B cell (primary cell): ENCODE data around the gene MRPL14. TPM values are rescaled to one million over a fixed set of nuclear protein-coding genes. Genes with fewer than 3 reads are reported as not detected.

Source experiments
- ATAC-seq: fragments of 200-7000 bp; cut with Tn5 transposase; one replicate; pipeline ENCODE4 v1.10.0; 2021; ENCODE audit warnings: low read depth, mild to moderate bottlenecking, moderate number of reproducible peaks, moderate library complexity
- CTCF ChIA-PET: fragments of 350-600 bp; sonication (Branson Sonifier 250); formaldehyde crosslinking; loops from one replicate; lab custom pipeline; 2021; ENCODE audit warnings: antibody characterized with exemption, inconsistent platforms; lab: Charles Lee
- POLR2A ChIA-PET: fragments of 350-600 bp; sonication (Branson Sonifier 250); formaldehyde crosslinking; loops from one replicate; lab custom pipeline; 2021; ENCODE audit warnings: antibody characterized with exemption; lab: Charles Lee
- DNase-seq: peaks from one replicate; pipeline ENCODE4 v3.0.0; 2013
- H2AFZ ChIP-seq: 2 replicates; pipeline ENCODE4 v1.6.1; 2012; ENCODE audit warnings: mild to moderate bottlenecking, low read depth, low read length; ENCODE audit not compliant: insufficient read depth, poor library complexity, severe bottlenecking
- H3K27ac ChIP-seq, 2 donors: 1 replicate in 1 of 2; 2 replicates in 1 of 2; pipeline ENCODE4 v1.5.1; 2012 to 2013; ENCODE audit warnings: low read length in 2 of 2, mild to moderate bottlenecking in 2 of 2, moderate library complexity in 1 of 2
- H3K27me3 ChIP-seq, 4 experiments: fragments of 200-600 bp in 1 of 4; sonication (generic) in 1 of 4; replicated peaks in 1 of 4; 1 replicate in 2 of 4; 2 replicates in 2 of 4; pipeline versions ENCODE4 v1.6.1 to v1.7.0; 2013 to 2016; ENCODE audit warnings: low read length in 3 of 4, mild to moderate bottlenecking in 2 of 4, mixed read lengths in 1 of 4, moderate library complexity in 1 of 4; ENCODE audit not compliant: insufficient read depth in 4 of 4, control insufficient read depth in 3 of 4; ENCODE audit errors: control extremely low read depth in 1 of 4
- H3K36me3 ChIP-seq, 2 experiments: replicated peaks in 1 of 2; 1 replicate in 1 of 2; 2 replicates in 1 of 2; pipeline versions ENCODE4 v1.6.1 to v1.7.1; 2013; ENCODE audit warnings: low read length in 1 of 2; ENCODE audit not compliant: insufficient read depth in 2 of 2, control insufficient read depth in 1 of 2; ENCODE audit errors: control extremely low read depth in 1 of 2, extremely low read depth in 1 of 2
- H3K4me1 ChIP-seq, 2 donors: fragments of 200-600 bp in 1 of 2; sonication (generic) in 1 of 2; 1 replicate in 1 of 2; 2 replicates in 1 of 2; pipeline versions ENCODE4 v1.5.1 to v1.6.1; 2013 to 2017; ENCODE audit warnings: low read length in 2 of 2; ENCODE audit not compliant: control insufficient read depth in 2 of 2, insufficient read depth in 2 of 2
- H3K4me2 ChIP-seq: replicated peaks from 2 replicates; pipeline ENCODE3; 2012; ENCODE audit warnings: mild to moderate bottlenecking, low read depth, low read length; ENCODE audit not compliant: poor library complexity, severe bottlenecking
- H3K4me3 ChIP-seq, 5 experiments: fragments of 200-600 bp in 1 of 5; sonication (generic) in 1 of 5; 1 replicate in 3 of 5; 2 replicates in 2 of 5; pipeline versions ENCODE4 v1.5.1 to v1.7.0; 2011 to 2016; ENCODE audit warnings: low read length in 4 of 5, mild to moderate bottlenecking in 4 of 5, low read depth in 2 of 5, control low read depth in 1 of 5, moderate library complexity in 1 of 5; ENCODE audit not compliant: insufficient read depth in 1 of 5; ENCODE audit errors: control extremely low read depth in 1 of 5, extremely low read depth in 1 of 5
- H3K79me2 ChIP-seq: fragments of 200-600 bp; sonication (generic); one replicate; pipeline ENCODE4 v1.6.0; 2016; ENCODE audit warnings: low read length; ENCODE audit not compliant: control insufficient read depth, insufficient read depth
- H3K9ac ChIP-seq: fragments of 200-600 bp; sonication (generic); 2 replicates; pipeline ENCODE4 v1.6.1; 2017; ENCODE audit warnings: mild to moderate bottlenecking, low read length, moderate library complexity
- H3K9me3 ChIP-seq, 3 donors: one replicate each; pipeline versions ENCODE4 v1.6.1 to v1.7.1; 2013; ENCODE audit warnings: low read length in 2 of 3; ENCODE audit not compliant: control insufficient read depth in 2 of 3, insufficient read depth in 1 of 3; ENCODE audit errors: control extremely low read depth in 1 of 3
- H4K20me1 ChIP-seq: 2 replicates; pipeline ENCODE4 v1.6.0; 2012; ENCODE audit warnings: mild to moderate bottlenecking, low read length; ENCODE audit not compliant: insufficient read depth, control insufficient read depth, poor library complexity, severe bottlenecking
- H3K27ac Mint-ChIP-seq: one replicate; pipeline ENCODE4 v1.8.0; 2021; ENCODE audit warnings: mixed read lengths
- H3K27me3 Mint-ChIP-seq: one replicate; pipeline ENCODE4 v1.8.0; 2021; ENCODE audit warnings: mixed read lengths
- H3K4me1 Mint-ChIP-seq: one replicate; pipeline ENCODE4 v1.8.0; 2021; ENCODE audit warnings: mixed read lengths
- H3K4me3 Mint-ChIP-seq: one replicate; pipeline ENCODE4 v1.8.0; 2021; ENCODE audit warnings: mixed read lengths
- H3K9me3 Mint-ChIP-seq: one replicate; pipeline ENCODE4 v1.8.0; 2022; ENCODE audit warnings: mixed read lengths; ENCODE audit not compliant: insufficient read depth
- CTCF ChIP-seq: fragments of 200-600 bp; IDR thresholded peaks from one replicate; pipeline ENCODE4 v1.8.0; 2022; ENCODE audit warnings: antibody characterized with exemption, mild to moderate bottlenecking
- EZH2 ChIP-seq: IDR thresholded peaks from 2 replicates; pipeline ENCODE4 v1.6.1; 2012; ENCODE audit warnings: borderline replicate concordance, low read depth, mild to moderate bottlenecking, moderate library complexity, low read length; ENCODE audit not compliant: insufficient read depth, poor library complexity, severe bottlenecking
- WGBS: methylation state at CpG from one replicate; pipeline ENCODE4 v1.1.5; 2013; ENCODE audit warnings: missing lambda C conversion rate; ENCODE audit not compliant: insufficient coverage; 5-methylcytosine and 5-hydroxymethylcytosine counted together
- intact Hi-C: fragments of 100-400 bp; cut with micrococcal nuclease; formaldehyde crosslinking; loops from one replicate; pipeline ENCODE4 v1.10.0; 2022
- polyA plus RNA-seq: library from polyadenylated mRNA; depleted of rRNA; stranded (reverse); fragments of >200 nt; gene quantifications from 2 replicates; pipeline ENCODE4 v1.2.3, GENCODE V29; 2012
- total RNA-seq, 2 donors: library from RNA; stranded (reverse); fragments of 120-200 nt in 1 of 2; gene quantifications; 1 replicate in 1 of 2; 2 replicates in 1 of 2; pipeline versions ENCODE4 v1.2.3 to v1.2.4, GENCODE V29; 2013 to 2022

Gene MRPL14
- total and polyA plus RNA-seq, 2 donors (not counting 1 experiment from before 2014, with no cell fraction given): 16.7 to 23.5 TPM

GRCh38 chr6:44171899-44172546 lies 44.8 kb upstream of the MRPL14 start:
- Mint-ChIP-seq H3K27me3 (peaks cover 17% of the 10 kb centered on the region), H3K4me3 (no peak overlapping the region), H3K4me1 (peaks cover 9% of the 10 kb centered on the region), H3K9me3 (no peaks in the 10 kb centered on the region), H3K27ac (no peak overlapping the region)
- ATAC-seq (no peak), DNase-seq (no peak)
- peaks cover 8 to 14% of the 10 kb centered on the region in 2 donors for H3K4me1 ChIP-seq
- no peak overlapping the region for H3K9ac ChIP-seq
- H3K79me2 ChIP-seq: no peaks in the 10 kb centered on the region
- H3K4me2 ChIP-seq: no peak overlapping the region
- H3K27ac ChIP-seq: no peak overlapping the region
- peaks cover 0 to 3% (median 0%) of the 10 kb centered on the region in 3 donors for H3K9me3 ChIP-seq
- intact Hi-C loops: loop anchor here (1.0 to 5.0 kb wide), 7 partner anchors 50 to 285 kb away; partner anchors contain the start of gene SLC29A1
- CTCF ChIA-PET: interaction anchor here (0.8 to 2.7 kb wide), 33 partner anchors 9 to 172 kb away, joined by 3 to 58 read pairs (median 5); partner anchors contain the start of genes CAPN11 and SLC35B2
- POLR2A ChIA-PET: no interaction called here
- H3K27me3 ChIP-seq: peaks cover 0 to 15% (median under 1%) of the 10 kb centered on the region in 4 experiments
- 84% methylated on average over 5 of the region's 12 CpGs for WGBS
- no peak for TF ChIP-seq CTCF
- TF ChIP-seq EZH2: no peak
- no peaks in the 10 kb centered on the region for H4K20me1 ChIP-seq
- no peak overlapping the region for H3K4me3 ChIP-seq
- H3K36me3 ChIP-seq: no peaks in the 10 kb centered on the region
- H2AFZ ChIP-seq: no peak overlapping the region
